SK-N-MC (cell line): ENCODE data around the gene CALR.

Source experiments
- EZH2 ChIP-seq: fragments of 200-600 bp; sonication (generic); IDR thresholded peaks from one replicate; pipeline ENCODE4 v1.6.1; 2017; ENCODE audit warnings: antibody characterized with exemption
- FOXP2 ChIP-seq: optimal IDR thresholded peaks from 2 replicates; pipeline ENCODE3; 2011; ENCODE audit warnings: mild to moderate bottlenecking, moderate library complexity; ENCODE audit not compliant: insufficient read depth; ENCODE audit errors: extremely low read length, control extremely low read depth
- POLR2AphosphoS5 ChIP-seq: IDR thresholded peaks from 2 replicates; pipeline ENCODE4 v1.6.1; 2012; ENCODE audit warnings: mild to moderate bottlenecking, low read depth, low read length, borderline replicate concordance

- TF ChIP-seq POLR2AphosphoS5: no peak
- no peak for TF ChIP-seq EZH2
- TF ChIP-seq FOXP2: no peak
Measured at GRCh38 chr19:12987781-12988180, 49.4 kb downstream of the CALR start.
